Keratinocyte (primary cell): ENCODE results near the gene RBFOX2.

Experiments
- EZH2 ChIP-seq: IDR thresholded peaks from one replicate; pipeline ENCODE4 v1.6.1; 2012; ENCODE audit warnings: inconsistent platforms, mild to moderate bottlenecking, low read length, moderate library complexity
- TF ChIP-seq, protein P1 (sequence below), 3 experiments: IDR thresholded peaks in 1 of 3; conservative IDR thresholded peaks in 1 of 3; optimal IDR thresholded peaks in 1 of 3; 2 replicates in 2 of 3; 3 replicates in 1 of 3; pipeline versions ENCODE3 to v1.5.1; 2011; ENCODE audit warnings: low read length in 3 of 3, mild to moderate bottlenecking in 3 of 3, moderate library complexity in 2 of 3, control low read depth in 1 of 3, inconsistent platforms in 1 of 3; ENCODE audit not compliant: insufficient read depth in 2 of 3; ENCODE audit errors: extremely low read depth in 1 of 3

DNA sequence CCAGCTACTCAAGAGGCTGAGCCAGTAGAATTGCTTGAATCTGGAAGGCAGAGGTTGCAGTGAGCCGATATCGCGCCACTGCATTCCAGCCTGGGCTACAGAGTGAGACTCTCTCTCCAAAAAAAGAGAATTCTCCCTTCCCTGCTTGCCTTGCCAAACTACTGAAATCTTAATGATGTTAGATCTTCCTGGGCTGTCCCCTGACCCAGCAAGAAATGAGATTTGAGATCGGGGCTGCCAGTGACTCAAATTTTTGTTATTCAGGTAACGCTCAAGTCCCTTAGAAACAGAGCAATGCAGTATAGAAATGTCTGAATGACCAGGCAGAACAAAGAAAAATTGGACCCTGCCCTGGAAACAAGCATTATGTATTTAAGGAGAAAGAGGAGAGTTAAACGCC lies 4.0 kb upstream of the RBFOX2 start:
- TF ChIP-seq, protein P1, sequence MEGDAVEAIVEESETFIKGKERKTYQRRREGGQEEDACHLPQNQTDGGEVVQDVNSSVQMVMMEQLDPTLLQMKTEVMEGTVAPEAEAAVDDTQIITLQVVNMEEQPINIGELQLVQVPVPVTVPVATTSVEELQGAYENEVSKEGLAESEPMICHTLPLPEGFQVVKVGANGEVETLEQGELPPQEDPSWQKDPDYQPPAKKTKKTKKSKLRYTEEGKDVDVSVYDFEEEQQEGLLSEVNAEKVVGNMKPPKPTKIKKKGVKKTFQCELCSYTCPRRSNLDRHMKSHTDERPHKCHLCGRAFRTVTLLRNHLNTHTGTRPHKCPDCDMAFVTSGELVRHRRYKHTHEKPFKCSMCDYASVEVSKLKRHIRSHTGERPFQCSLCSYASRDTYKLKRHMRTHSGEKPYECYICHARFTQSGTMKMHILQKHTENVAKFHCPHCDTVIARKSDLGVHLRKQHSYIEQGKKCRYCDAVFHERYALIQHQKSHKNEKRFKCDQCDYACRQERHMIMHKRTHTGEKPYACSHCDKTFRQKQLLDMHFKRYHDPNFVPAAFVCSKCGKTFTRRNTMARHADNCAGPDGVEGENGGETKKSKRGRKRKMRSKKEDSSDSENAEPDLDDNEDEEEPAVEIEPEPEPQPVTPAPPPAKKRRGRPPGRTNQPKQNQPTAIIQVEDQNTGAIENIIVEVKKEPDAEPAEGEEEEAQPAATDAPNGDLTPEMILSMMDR (optimal IDR thresholded peaks at IDR 0.05 in 1 of 3, IDR thresholded peaks at IDR 0.05 in 1 of 3, conservative IDR thresholded peaks at IDR 0.05 in 1 of 3; ENCODE audit: extremely low read depth in 1 of 3, insufficient read depth in 2 of 3, low read length in 3 of 3), result no peak
- TF ChIP-seq EZH2, result no peak
